HG03064 (cell line): ENCODE data around the gene EXOC1.
A peak's percentile ranks its signal among the peaks of the same experiment; 100 is the strongest.
"Not testable (repeated sequence)": the region's sequence is repeated elsewhere in the genome, so short reads cannot be mapped to it uniquely, and the experiment has no call there.

Source experiments
- ATAC-seq: cut with Tn5 transposase; IDR thresholded peaks from one replicate; pipeline ENCODE4 v1.9.1; 2021; ENCODE audit warnings: low read depth; ENCODE audit not compliant: unreplicated experiment

Gene EXOC1

DNA sequence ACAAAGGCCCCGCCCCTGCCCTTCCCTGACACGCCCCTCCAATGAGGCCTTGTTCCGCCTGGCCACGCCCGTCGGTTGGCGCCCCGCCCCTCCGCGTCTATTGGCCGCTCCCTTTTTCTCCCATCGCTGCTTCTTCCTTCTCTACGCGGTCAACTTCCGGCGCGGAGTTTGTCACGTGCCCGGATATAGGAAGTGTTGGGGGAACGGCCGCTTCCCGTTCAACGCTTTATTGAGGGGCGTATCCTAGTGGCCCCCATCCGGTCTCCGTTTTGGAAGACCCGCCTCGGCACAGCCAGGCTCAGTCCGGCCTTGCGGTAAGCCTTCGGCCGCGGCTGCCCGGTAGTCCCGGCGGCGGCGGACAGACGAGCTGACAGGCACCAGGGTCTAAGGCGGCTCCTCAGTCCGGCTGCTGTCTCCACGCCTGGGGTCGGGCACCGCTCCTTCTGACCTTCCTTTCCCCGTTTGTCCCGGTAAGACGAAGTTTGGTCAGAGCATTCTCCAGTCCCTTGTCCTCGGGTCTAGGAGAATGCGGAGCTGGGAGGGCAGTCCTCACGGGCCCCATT, at the start of gene EXOC1:
Gene EXOC1, plus strand, starts transcription at position 165 of the 563 bp plus-strand sequence. CDS start 4,676 bp downstream, outside the sequence.
- peak; percentile 98 for ATAC-seq

GRCh38 chr4:55807556-55807955, 45.9 kb upstream of the EXOC1 start:
- ATAC-seq: no peak

DNA sequence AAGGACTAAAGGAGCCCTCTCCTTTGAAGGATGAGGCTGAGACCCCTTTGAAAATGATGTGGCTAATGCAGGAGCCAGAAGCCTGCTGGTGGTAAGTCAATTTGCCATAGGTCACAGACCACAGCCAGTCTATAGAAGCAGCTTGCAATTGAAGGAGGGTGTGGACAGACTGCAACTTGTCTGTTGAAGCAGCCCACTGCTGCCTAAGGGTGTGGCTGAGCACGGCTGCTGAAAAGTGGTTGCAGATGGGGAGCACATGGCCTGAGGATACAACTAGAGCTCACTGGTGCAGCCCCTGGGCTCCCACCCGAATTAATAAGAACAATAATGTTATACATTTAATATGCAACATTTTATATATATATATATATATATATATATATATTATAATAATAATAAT, 45.3 kb upstream of the EXOC1 start:
- no peak for ATAC-seq

GRCh38 chr4:55808632-55809031, 44.8 kb upstream of the EXOC1 start:
- no peak for ATAC-seq

DNA sequence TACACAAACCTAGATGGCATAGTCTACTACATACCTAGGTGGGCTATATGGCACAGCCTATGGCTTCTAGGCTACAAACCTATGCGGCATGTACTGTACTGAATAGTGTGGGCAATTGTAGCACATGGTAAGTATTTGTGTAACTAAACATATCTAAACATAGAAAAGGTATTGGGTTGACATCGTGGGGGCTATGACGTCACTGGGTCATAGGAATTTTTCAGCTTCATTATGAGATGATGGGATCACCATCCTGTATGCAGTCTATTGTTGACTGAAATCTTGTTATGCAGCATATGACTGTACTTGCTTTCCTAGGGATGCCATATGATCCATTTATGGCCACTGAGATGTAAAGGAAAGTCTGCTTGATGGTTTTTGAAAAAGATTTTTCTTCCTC, 35.8 kb upstream of the EXOC1 start:
- ATAC-seq: no peak

GRCh38 chr4:55819634-55820033, 33.8 kb upstream of the EXOC1 start, which contains the start of gene EXOC1L:
TSS of gene EXOC1L (plus strand) at chr4:55819790. CDS start at chr4:55820027, 237 bp downstream.
- ATAC-seq: no peak

DNA sequence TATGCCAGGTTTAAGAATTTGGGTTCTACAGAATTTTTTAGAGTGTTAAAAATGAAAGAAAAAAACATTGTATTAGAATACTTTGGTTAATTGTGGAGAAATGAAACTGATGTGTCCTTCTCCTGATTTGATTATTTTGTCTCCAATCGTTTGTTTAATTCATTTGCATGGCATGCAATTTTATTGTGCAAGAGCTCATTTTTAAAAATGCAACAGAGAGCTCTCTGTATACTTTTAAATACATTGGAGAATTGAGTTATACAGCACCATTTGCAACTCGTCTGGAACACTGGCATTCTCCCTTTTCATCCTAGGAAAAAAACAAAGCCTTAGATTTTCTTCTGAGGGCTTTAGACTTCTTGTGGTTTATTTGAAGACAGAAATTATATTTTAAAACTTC, 33.2 kb upstream of the EXOC1 start:
- ATAC-seq: no peak

DNA sequence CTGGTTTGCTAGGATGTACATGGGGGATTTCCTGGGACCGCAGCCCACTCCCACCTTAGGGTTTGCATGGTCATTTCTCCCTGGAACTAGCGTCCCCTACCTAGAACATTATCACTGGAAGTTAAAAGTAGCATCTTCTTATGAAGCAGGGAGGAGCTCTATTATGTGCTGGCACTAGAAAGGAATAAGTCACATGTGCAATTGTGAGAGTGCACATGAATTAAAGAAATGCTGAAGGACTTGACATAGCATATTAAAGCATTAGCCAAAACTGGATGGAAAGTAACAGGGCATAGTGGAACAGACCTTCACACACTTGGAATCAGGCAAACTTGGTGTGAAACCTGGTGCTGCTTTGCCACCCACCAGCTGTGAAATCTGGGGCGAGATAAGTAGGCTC, 31.1 kb upstream of the EXOC1 start:
- no peak for ATAC-seq

DNA sequence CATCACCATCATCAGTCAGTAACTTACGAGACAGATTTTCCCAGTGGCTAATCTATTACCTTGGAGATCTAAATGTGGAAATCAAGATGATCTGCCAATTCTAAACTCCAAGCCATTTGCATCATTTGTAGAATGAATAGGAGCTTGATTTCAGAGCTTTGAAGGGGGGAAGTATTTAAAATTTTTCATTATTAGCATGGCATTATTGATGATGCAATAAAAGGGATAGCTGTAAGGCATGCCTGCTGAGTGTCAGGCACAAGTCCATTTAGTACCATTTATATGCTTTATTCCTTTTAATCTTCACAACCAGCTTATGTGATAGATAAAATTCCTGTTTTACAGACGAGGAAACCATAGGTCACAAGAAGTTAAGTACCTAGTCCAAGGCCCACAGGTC, 28.6 kb upstream of the EXOC1 start:
- no peak for ATAC-seq

GRCh38 chr4:55826986-55827385, 26.5 kb upstream of the EXOC1 start:
- ATAC-seq: no peak

GRCh38 chr4:55827582-55827981, 25.9 kb upstream of the EXOC1 start:
- no peak for ATAC-seq

DNA sequence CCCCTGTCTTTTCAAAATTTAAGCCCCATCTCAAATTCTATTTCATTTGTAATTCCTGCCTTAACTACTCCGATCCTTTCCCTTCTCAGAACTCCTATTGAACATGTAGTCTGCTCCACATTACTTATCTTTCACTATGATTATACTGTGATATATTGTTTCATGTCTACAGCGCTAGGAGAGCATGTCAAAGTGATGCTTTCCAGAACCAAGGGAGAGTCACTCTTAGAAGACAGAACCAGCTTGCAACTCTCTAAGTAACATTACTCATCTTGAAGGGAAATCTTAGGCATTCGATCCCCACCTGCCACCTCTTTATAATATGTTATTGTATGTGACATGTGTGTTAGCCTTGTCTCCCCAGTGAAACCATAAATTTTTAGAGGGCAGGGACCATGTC, 23.4 kb upstream of the EXOC1 start:
- no peak for ATAC-seq

DNA sequence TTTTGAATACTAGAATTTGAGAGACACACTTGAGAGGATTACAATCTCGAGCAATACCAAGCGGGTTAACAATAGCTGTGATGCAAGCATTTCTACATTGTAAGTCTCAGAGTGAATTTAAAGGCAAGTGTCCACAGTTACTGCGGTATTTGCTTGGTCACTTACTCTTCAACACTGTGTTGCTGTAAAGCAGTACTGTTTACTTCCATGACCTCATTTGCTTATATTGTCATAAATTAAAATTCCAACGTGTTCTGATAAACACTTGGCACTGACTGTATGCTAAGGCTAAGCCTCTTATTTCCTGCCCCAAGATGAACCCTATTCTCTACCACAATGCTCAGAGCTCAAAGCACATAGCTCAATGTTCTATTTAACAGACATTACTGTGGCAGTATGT, 22.7 kb upstream of the EXOC1 start:
- ATAC-seq: no peak

- ATAC-seq: no peak
Observed at GRCh38 chr4:55834086-55834795, 19.2 kb upstream of the EXOC1 start.

DNA sequence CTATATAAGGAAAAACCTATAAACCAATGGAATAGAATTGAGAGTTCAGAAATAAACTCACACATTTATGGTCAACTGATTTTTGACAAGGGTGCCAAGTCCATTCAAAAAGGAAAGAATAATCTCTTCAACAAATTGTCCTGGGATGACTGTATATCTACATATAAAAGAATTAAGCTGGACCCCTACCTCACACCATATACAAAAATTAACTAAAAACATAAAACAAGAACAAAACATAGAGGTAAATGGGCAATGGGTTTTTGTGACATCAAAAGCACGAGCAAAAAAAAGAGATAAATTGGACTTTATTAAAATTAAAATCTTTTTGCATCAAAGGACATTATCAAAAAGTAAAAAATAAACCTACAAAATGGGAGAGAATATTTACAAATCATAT, 15.5 kb upstream of the EXOC1 start:
- no peak for ATAC-seq

- ATAC-seq: no peak
Observed at GRCh38 chr4:55838356-55838755, 15.1 kb upstream of the EXOC1 start.

DNA sequence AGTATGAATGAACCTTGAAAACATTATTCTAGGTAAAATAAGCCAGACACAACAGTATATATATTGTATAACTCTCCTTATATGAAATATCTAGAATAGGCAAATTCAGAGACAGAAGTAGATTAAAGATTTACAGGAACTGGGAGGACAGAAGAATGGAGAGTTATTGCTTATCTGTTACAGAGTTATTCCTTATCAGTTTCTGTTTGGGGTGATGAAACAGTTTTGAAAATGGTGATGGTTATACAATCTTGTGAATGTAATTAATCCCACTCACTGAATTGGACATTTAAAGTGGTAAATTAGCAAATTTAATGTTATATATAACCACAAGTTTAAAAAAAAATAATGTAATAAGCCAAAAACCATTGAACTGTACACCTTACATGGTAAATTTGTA, 14.5 kb upstream of the EXOC1 start:
- no peak for ATAC-seq

DNA sequence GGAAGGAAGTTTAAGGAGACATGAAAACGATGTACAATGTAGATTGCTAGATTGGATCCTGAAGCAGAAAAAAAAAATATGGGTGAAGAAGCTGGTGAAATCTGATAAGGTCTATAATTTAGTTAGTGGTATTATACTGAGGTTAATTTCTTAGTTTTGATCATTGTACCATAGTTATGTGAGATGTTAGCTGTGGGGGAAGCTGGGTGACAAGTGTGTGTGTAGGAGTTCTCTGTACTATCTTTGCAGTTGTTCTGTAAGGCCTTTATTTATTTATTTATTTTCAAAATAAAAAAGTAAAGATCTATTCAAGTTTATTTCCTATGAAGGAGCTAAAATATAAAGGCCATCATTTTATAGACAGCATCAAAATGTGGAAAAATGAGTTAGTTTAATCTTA, 12.5 kb upstream of the EXOC1 start:
- no peak for ATAC-seq

DNA sequence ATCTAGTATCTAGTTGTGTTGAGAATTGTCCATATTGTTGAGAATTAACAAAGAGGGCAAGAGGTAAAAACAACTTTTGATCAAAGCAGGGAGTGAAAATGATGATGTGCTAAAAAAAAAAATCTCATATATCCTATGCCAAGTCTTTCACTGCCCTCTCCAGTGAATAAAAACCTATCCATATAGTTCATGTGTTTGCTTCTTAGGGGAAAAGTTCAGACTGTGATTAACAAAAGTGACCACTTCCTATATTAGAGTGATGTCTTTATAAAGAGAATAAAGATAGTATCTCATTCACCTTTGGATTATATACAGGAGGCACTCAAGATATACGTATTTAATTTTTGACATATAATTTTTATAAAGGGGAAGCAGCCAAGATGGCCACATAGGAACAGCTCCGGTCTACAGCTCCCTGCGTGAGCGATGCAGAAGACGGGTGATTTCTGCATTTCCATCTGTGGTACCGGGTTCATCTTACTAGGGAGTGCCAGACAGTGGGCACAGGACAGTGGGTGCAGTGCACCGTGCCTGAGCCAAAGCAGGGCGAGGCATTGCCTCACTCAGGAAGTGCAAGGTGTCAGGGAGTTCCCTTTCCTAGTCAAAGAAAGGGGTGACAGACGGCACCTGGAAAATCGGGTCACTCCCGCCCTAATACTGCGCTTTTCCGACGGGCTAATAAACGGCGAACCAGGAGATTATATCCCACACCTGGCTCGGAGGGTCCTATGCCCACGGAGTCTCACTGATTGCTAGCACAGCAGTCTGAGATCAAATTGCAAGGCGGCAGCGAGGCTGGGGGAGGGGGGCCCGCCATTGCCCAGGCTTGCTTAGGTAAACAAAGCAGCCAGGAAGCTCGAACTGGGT, 11.8 kb upstream of the EXOC1 start:
- ATAC-seq: not testable (repeated sequence)

GRCh38 chr4:55842312-55842711, 11.1 kb upstream of the EXOC1 start:
- ATAC-seq: not testable (repeated sequence)

DNA sequence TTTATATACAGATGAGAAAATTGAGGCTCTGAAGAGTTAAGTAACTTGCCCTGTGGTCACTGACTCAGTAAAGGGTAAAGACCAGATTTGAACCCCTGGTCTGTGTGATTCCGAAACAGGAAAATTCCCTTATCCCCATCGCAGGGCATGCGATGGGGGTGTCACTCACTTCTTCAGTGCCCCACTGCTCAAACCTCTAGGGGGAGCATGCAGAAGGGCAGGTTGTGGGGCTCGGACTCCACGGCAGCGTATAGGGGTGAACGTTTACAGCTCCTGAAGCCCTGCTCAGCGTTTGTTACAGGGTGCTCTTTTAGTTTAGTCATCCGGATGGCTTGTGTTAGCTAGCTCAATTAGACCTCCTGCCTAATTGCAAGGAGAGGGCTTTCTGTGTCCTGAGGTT, 3.7 kb upstream of the EXOC1 start:
- ATAC-seq: no peak
